Measurements from ENCODE around the gene TPBG.
"Not testable (repeated sequence)": the region's sequence is repeated elsewhere in the genome, so short reads cannot be mapped to it uniquely, and the experiment has no call there.

The TPBG gene

GRCh38 chr6:82376636-82377035, 13.0 kb downstream of the TPBG start:
- no peak for DNase-seq

DNA sequence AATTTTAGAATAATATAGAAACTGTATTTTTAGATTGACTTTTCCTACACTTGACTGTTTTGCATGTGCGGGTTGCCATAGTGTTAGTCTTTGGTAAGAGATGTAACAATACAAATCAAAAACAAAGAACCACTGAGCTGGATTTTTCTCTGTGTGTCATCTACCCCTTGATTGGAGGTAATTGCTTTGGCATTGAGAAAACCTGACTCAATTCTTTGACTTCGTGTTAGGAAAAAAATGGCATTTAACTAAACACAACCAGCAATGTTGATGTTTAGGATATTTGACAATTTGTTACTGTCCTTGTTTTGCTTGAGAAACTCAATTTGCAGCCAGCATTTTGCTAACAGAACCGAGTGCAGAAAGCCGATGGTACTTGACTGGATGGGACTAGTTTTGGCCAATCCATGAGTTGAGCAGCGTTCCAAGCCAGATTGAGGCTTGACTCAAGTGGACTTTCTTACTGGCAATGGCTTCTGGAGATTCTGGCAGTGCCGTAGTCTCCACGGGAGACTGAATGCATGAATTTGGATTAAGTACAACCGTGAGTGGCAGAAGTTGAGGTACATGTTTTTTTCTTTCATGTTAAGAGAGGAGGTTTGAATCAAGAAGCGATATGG, 17.1 kb downstream of the TPBG start:
- no peak for DNase-seq

DNA sequence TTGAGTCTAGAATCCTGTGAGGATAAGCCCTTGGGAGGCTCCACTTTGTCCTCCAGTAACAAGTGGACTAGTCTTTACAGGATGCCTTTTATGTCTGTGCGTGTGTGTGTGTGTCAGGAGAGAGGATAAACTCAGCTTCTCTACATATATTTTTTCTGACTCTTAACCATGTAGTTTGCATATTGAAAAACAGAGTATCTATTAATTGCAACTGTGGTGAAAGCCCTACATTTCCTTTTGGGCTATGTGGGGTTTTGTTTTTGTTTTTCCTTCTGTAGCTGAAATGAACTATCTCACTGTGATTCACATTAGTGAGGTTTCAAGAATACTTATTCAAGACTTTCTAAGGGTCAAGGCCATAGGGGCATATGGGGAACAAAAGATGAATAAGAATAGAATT, 17.7 kb downstream of the TPBG start:
- DNase-seq, result no peak

GRCh38 chr6:82385102-82385501, 21.5 kb downstream of the TPBG start:
- no peak for DNase-seq

- no peak for DNase-seq
These were observed 21.9 kb downstream of the TPBG start for GRCh38 chr6:82385546-82385945.

DNA sequence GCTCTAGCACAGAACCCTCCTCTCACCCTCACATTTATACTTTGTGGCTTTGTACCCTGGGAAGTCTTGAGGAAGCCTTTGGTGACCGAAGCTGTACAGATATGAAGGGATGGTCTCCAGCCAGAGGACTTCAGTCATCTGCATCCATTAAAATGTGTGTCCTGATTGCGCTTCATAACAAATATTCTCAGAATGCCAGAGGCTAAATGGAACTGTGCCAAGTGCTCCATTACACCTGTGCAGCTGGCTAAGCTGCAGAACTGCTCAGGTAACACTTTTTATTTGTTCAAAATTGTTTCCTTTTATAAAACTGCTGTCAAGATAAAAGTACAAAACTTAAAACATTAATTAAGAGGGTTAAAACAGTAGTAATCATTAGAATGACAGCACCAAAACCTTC, 22.3 kb downstream of the TPBG start:
- no peak for DNase-seq

GRCh38 chr6:82394770-82395169, 31.2 kb downstream of the TPBG start:
- not testable (repeated sequence) for DNase-seq

DNA sequence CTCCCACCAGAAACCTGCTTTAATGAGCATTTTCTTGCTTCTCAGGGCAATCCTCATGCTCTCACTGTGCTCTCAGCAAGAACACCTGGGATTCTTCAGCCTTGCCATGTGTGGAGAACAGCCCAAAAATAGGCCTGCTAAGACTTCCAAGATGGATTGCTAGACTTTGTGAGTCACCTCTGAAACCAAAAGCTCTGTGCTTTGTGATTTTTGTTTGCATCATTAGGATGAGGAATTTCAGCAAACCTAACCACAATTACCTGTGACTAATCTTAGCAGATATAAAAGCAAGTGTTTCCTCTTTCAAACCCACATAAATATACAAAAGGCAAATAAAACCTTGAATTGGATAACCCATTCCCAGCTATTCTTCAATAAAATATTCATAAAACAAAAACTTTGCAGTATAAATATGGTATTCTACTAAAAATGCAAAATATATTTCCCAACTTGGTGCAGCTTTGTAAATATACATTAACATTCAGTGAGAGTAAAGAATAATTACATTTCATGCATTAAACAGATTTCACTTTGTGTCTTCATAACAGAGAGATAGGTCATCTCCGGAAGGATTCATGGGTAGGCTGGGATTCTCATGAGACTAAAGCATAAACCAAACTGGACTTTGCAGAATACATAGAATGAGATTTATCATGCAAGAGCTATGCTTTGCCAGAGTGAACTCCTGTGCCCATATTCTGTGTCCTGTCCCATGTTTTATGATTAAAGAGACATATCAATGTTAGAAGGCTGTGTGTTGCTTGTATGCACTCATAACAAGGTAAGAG, 33.5 kb downstream of the TPBG start:
- no peak for DNase-seq

DNA sequence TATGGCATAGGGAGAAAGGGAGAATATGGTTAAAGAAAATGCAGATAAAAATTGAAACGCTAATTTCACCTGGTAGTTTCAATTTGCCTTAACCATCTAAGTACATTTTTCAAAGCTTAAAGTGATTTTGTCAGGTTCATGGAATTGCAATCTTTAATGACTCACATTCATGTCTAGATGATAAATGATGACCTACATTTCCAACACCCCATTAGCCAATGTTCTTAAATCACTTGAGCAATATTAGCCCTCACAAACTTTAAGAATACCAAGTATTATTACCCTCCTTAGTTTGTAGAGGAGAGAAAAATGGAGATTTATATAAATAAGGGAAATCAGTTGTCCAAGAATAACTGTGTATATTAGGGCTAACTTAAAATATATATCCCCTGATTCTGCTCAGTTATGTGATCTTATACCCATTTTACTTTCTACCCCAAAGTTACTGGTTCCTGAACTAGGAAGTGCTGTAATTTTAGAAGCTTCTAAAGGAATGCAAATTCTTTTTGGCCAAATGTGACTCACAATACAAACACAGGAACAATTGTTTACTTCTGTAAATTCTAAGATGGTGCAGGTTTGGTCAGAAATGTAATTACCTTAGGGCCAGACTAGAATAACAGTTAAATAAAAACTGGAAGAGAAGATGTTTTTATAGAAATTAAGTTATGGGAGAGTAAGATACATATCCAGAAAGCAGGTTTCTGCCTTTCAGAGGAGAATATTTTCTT, 34.5 kb downstream of the TPBG start:
- DNase-seq, result no peak

- no peak for DNase-seq
These were observed 45.4 kb downstream of the TPBG start for GRCh38 chr6:82408952-82409431.

DNA sequence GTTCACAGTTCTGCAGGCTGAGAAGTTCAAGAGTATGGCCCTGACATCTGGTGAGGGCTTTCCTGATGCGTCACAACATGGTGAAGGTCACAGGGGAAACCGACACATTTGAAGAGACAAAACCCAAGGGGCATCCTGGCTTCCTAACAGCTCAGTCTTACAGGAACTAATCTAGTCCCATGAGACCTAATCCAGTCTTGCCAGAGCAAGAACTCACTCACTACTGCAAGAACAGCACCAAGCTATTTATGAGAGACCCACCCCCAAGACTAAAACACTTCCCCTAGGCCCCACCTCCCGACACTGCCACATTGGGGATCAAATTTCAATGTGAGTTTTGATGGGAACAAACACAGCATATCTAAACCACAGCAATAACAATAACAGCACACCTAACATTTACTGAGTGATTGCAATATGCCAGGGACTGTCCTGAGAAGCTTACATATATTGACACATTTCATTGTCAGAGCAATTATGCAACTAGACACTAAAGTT, 46.6 kb downstream of the TPBG start:
- DNase-seq, result no peak

- no peak for DNase-seq
These were observed 50.3 kb downstream of the TPBG start for GRCh38 chr6:82413868-82414267.

DNA sequence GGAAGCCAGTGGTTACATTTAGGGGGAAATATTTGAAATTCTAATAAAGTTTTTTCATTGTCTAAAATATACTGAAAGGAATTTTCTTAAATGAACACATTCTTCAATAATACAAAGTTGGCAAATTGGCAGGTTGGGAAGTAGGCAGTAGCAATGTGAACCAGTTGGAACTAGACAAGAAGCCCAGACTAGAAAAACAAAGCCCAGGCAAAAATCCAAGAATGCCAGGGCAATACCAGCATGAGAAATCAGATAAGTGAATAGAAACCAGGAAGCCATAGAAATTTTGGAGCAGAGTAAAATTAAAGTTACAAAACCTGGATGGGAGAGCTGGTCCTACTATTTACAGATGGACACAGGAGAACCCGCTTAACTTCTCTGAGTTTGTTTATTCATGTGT, 52.2 kb downstream of the TPBG start:
- no peak for DNase-seq

DNA sequence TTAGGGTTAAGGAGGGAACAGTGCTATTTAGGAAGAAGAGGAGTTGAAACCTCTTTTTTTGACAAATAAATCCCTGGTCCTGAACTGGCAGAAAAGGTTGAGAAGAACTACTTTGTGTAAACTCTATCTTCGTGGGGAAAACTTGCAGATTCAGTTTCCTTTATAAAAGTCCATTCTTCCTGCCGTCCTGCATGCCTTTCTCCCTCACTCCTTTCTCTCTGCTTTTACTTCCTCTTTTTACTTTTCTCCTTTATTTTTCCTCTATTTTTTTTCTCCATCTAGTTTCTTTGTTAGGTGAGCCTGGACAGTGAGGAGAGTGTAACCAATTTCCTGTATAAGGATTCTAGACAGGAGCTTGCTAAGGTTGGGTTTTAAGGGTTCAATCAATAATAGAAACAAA, 52.7 kb downstream of the TPBG start:
- DNase-seq, result no peak
